Panc1 (cell line): ENCODE results near the gene RNASE7. TPM values are rescaled to one million over a fixed set of nuclear protein-coding genes. Genes with fewer than 3 reads are reported as not detected.

Experiments
- ATAC-seq: fragments of 200-7000 bp; cut with Tn5 transposase; 2 replicates; pipeline ENCODE4 v1.9.1; 2020; ENCODE audit warnings: mild to moderate bottlenecking, moderate library complexity
- BruUV-seq: library from RNA; stranded (reverse); fragments of 400-500 nt; replicated peaks from 2 replicates; lab custom pipeline; 2021; lab: Mats Ljungman, UMichigan
- CTCF ChIA-PET: fragments of 300-600 bp; sonication (Branson Sonifier 250); formaldehyde crosslinking; loops from one replicate; lab custom pipeline; 2022; ENCODE audit warnings: antibody characterized with exemption; lab: Charles Lee
- POLR2A ChIA-PET: fragments of 300-600 bp; sonication (Branson Sonifier 250); formaldehyde crosslinking; loops from one replicate; lab custom pipeline; 2022; ENCODE audit warnings: antibody characterized with exemption; lab: Charles Lee
- DNase-seq: peaks from one replicate; pipeline ENCODE4 v3.0.0-alpha.2; 2010; ENCODE audit warnings: low read depth, low spot score
- H3K27ac ChIP-seq: 2 replicates; pipeline ENCODE4 v1.5.1; 2011; ENCODE audit warnings: mild to moderate bottlenecking, low read length, inconsistent platforms
- H3K27me3 ChIP-seq: fragments of 200-500 bp; sonication (Bioruptor generic); 2 replicates; pipeline ENCODE4 v1.6.0; 2014; ENCODE audit warnings: low read length, inconsistent platforms; ENCODE audit not compliant: control insufficient read depth, insufficient read depth
- H3K36me3 ChIP-seq: fragments of 200-500 bp; sonication (Bioruptor generic); 2 replicates; pipeline ENCODE4 v1.5.1; 2014; ENCODE audit warnings: inconsistent platforms, mild to moderate bottlenecking, low read length, moderate library complexity; ENCODE audit not compliant: control insufficient read depth, insufficient read depth
- H3K4me1 ChIP-seq: 2 replicates; pipeline ENCODE4 v1.5.1; 2011; ENCODE audit warnings: inconsistent platforms, mild to moderate bottlenecking, low read length, moderate library complexity; ENCODE audit not compliant: control insufficient read depth, insufficient read depth
- H3K4me3 ChIP-seq, 2 experiments: 2 replicates each; pipeline ENCODE4 v1.5.1; 2011 to 2012; ENCODE audit warnings: low read depth in 2 of 2, low read length in 2 of 2, mild to moderate bottlenecking in 2 of 2, inconsistent platforms in 1 of 2, moderate library complexity in 1 of 2
- H3K9me3 ChIP-seq: fragments of 200-500 bp; sonication (Bioruptor generic); 2 replicates; pipeline ENCODE4 v1.5.1; 2014; ENCODE audit warnings: low read depth, mild to moderate bottlenecking, inconsistent platforms, low read length, moderate library complexity; ENCODE audit not compliant: control insufficient read depth, insufficient read depth
- CTCF ChIP-seq: fragments of 450-650 bp; IDR thresholded peaks from 2 replicates; pipeline ENCODE4 v1.5.1; 2017; ENCODE audit warnings: mild to moderate bottlenecking
- POLR2AphosphoS5 ChIP-seq: IDR thresholded peaks from 2 replicates; pipeline ENCODE4 v1.6.1; 2012; ENCODE audit warnings: mild to moderate bottlenecking, low read depth, low read length, moderate library complexity
- SIN3A ChIP-seq: IDR thresholded peaks from 2 replicates; pipeline ENCODE4 v1.6.1; 2012; ENCODE audit warnings: low read depth, mild to moderate bottlenecking, low read length, moderate library complexity, borderline replicate concordance; ENCODE audit not compliant: insufficient read depth
- TCF7L2 ChIP-seq: IDR thresholded peaks from 2 replicates; pipeline ENCODE4 v1.6.1; 2011; ENCODE audit warnings: mild to moderate bottlenecking, low read depth, low read length, inconsistent platforms
- in situ Hi-C: cut with HindIII; loops from 2 replicates; pipeline ENCODE4 v1.10.0; 2016; ENCODE audit warnings: low sequenced_read_pairs, low pct_unique_long_range_greater_than_20kb
- intact Hi-C: fragments of 100-400 bp; cut with micrococcal nuclease; formaldehyde crosslinking; loops from one replicate; pipeline ENCODE4 v1.10.0; 2022; ENCODE audit not compliant: unreplicated experiment
- total RNA-seq: library from RNA; stranded (reverse); gene quantifications from one replicate; pipeline ENCODE4 v1.2.1, GENCODE V29; 2021; ENCODE audit not compliant: unreplicated experiment
- TF ChIP-seq, protein P1 (sequence below), 2 experiments: IDR thresholded peaks; 2 replicates each; pipeline ENCODE4 v1.6.1; 2011 to 2012; ENCODE audit warnings: low read depth in 2 of 2, control low read depth in 1 of 2, low read length in 1 of 2, mild to moderate bottlenecking in 1 of 2, moderate library complexity in 1 of 2; ENCODE audit not compliant: insufficient read depth in 1 of 2

RNASE7 gene
- total RNA-seq, 1 experiment from 2014 or later = not detected

DNA sequence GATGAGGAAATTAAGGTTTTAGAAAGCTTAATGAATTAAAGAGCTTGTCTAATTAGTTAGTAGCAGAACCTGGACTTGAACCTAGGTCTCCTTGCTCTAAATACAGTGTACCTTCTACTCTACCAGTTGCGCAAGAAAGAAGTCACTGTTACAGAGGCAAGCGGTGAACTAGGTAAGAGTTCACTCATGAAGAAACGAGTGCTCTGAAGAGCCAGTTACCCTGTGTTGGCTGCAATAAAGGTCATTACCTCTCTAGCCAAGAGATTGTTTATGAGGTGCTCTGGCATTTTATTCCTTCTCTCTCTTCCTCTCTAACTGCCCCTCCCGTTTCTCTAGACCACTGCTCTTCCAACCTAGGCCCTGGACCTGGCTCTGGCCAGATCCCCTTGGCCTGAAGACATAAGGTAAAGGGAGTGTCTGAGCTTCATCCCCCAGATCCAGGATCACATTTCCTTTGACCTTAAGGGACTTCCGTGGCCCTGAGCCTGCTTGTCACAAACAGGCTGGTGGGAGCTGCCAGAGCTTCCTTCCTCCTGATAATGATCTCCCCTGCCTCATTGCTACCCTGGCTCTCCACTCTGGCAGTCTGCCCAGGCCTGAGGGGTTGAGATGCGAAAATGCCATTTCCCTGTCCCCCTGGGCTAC lies 1.9 kb downstream of the RNASE7 start:
- BruUV-seq = no TSS peak
- in situ Hi-C loops = no loop called here
- CTCF ChIA-PET = interaction anchor here (0.5 to 1.2 kb wide), 4 partner anchors 29 to 171 kb away, joined by 4 to 5 read pairs (median 5); no protein-coding TSS in a partner anchor

GRCh38 chr14:21047378-21047781 lies 5.2 kb downstream of the RNASE7 start:
- POLR2A ChIA-PET = no interaction called here
- H3K4me3 ChIP-seq = no peak overlapping the region
- DNase-seq (no peak), ATAC-seq (no peak)
- H3K9me3 ChIP-seq = no peaks in the 10 kb centered on the region
- TF ChIP-seq CTCF = no peak
- TF ChIP-seq, protein P1, sequence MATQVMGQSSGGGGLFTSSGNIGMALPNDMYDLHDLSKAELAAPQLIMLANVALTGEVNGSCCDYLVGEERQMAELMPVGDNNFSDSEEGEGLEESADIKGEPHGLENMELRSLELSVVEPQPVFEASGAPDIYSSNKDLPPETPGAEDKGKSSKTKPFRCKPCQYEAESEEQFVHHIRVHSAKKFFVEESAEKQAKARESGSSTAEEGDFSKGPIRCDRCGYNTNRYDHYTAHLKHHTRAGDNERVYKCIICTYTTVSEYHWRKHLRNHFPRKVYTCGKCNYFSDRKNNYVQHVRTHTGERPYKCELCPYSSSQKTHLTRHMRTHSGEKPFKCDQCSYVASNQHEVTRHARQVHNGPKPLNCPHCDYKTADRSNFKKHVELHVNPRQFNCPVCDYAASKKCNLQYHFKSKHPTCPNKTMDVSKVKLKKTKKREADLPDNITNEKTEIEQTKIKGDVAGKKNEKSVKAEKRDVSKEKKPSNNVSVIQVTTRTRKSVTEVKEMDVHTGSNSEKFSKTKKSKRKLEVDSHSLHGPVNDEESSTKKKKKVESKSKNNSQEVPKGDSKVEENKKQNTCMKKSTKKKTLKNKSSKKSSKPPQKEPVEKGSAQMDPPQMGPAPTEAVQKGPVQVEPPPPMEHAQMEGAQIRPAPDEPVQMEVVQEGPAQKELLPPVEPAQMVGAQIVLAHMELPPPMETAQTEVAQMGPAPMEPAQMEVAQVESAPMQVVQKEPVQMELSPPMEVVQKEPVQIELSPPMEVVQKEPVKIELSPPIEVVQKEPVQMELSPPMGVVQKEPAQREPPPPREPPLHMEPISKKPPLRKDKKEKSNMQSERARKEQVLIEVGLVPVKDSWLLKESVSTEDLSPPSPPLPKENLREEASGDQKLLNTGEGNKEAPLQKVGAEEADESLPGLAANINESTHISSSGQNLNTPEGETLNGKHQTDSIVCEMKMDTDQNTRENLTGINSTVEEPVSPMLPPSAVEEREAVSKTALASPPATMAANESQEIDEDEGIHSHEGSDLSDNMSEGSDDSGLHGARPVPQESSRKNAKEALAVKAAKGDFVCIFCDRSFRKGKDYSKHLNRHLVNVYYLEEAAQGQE (IDR thresholded peaks at IDR 0.05; ENCODE audit: insufficient read depth in 1 of 2, low read depth in 2 of 2, low read length in 1 of 2) = no peak
- no peaks in the 10 kb centered on the region for H3K4me1 ChIP-seq
- CTCF ChIA-PET = interaction anchor here (1.1 kb wide), 1 partner anchor 32 kb away, joined by 4 read pairs; no protein-coding TSS in a partner anchor
- no peaks in the 10 kb centered on the region for H3K36me3 ChIP-seq
- intact Hi-C loops = no loop called here
- H3K27ac ChIP-seq = no peak overlapping the region
- in situ Hi-C loops = no loop called here
- H3K27me3 ChIP-seq = peaks cover 2% of the 10 kb centered on the region; the same call in 1 of the 2 replicates
- no TSS peak for BruUV-seq

More for the DNA sequence above, 1.9 kb downstream of the RNASE7 start:
- Histone ChIP-seq H3K4me1 (no peaks in the 10 kb centered on the region), H3K27me3 (peaks cover 2% of the 10 kb centered on the region; the same call in 1 of the 2 replicates), H3K9me3 (no peaks in the 10 kb centered on the region), H3K36me3 (no peaks in the 10 kb centered on the region), H3K4me3 (no peak overlapping the region), H3K27ac (no peak overlapping the region)
- ATAC-seq = no peak
- no peak for TF ChIP-seq CTCF
- no peak for TF ChIP-seq TCF7L2
- TF ChIP-seq SIN3A = no peak
- no peak for TF ChIP-seq POLR2AphosphoS5
- TF ChIP-seq, protein P1 (IDR thresholded peaks at IDR 0.05; ENCODE audit: insufficient read depth in 1 of 2, low read depth in 2 of 2, low read length in 1 of 2) = no peak
- no peak for DNase-seq
- intact Hi-C loops = no loop called here
- POLR2A ChIA-PET = no interaction called here
